Retinal pigment epithelial cell (primary cell): ENCODE data around the gene APP.

Experiments
- DNase-seq: peaks from one replicate; pipeline ENCODE4 v3.0.0-alpha.2; 2010; ENCODE audit warnings: low read depth
- H3K4me3 ChIP-seq: 2 replicates; pipeline ENCODE4 v1.5.1; 2011; ENCODE audit warnings: mild to moderate bottlenecking, low read length, control low read depth, moderate library complexity
- CTCF ChIP-seq: conservative IDR thresholded peaks from 2 replicates; pipeline ENCODE4 v1.5.1; 2011; ENCODE audit warnings: low read depth, low read length, control low read depth, inconsistent platforms

Gene APP

GRCh38 chr21:26116456-26117011, 54.0 kb downstream of the APP start:
- DNase-seq: no peak
- TF ChIP-seq CTCF: no peak
- no peak overlapping the region for H3K4me3 ChIP-seq

DNA sequence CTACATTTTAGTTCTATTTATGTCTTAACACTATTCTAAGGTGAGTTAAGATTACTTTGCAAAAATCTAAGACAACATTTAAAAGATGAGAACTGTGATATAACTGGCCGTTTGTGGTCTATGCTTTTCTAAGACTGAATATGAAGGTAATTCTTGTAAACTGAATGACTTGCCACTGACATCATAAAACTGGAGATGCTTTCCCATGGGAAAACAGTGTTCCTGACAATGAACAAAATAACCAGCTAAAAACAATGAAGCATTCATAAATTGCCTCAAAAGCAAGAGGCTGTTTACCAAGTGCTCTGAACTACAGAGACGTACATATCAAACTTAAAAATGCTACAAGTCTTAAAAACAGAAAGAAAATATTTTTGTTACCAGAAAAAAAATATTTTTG, 54.7 kb downstream of the APP start:
- no peak for DNase-seq
- TF ChIP-seq CTCF: no peak
- no peak overlapping the region for H3K4me3 ChIP-seq

- H3K4me3 ChIP-seq: no peak overlapping the region
- DNase-seq: no peak
- no peak for TF ChIP-seq CTCF
Measured at GRCh38 chr21:26115305-26115704, 55.3 kb downstream of the APP start.

DNA sequence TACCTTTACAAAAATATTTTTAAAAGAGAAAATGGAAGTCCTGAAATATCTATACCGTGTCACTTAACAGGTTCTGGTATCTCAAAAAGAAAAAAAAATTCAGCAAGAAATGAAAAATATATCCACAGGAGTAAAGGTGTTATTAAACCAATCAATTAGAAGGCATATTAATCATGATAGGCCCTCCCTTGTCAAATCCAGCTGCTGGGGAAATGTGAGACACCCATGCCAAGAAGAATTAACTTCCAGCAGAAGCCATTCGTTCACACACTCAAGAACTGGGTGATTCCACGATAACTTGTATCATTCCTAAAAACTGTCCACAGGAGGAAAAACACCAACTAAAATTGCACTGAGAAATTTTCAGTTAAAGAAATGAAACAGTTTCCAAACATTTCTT, 57.6 kb downstream of the APP start:
- DNase-seq: no peak
- no peak overlapping the region for H3K4me3 ChIP-seq
- no peak for TF ChIP-seq CTCF

GRCh38 chr21:26112127-26112742, 58.3 kb downstream of the APP start:
- no peak overlapping the region for H3K4me3 ChIP-seq
- DNase-seq: no peak
- TF ChIP-seq CTCF: no peak

GRCh38 chr21:26110715-26111114, 59.9 kb downstream of the APP start:
- H3K4me3 ChIP-seq: no peak overlapping the region
- TF ChIP-seq CTCF: no peak
- peak; percentile 84 for DNase-seq

DNA sequence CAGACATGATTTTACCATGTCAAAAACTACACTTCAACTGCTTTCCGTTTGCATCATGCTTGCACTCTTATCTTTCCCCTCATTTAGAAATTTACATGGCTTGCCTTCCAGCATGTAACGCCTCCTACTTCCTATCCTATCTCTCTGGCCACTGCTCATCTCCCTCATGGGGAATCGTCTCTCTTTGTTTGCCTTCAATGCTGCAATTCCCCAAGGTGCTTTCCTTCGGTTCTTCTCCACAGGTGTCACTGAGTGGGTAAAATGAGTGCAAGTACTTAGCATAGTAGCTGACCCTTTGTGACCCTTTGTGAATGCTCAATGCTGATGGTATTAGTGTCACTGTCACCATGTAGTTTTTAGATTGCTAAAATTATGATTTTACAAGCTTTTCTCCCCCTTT, 63.1 kb downstream of the APP start:
- no peak for DNase-seq
- H3K4me3 ChIP-seq: no peak overlapping the region
- TF ChIP-seq CTCF: no peak
